ENCODE results near the gene PHF14.
A peak's percentile ranks its signal among the peaks of the same experiment; 100 is the strongest.

Gene PHF14

DNA sequence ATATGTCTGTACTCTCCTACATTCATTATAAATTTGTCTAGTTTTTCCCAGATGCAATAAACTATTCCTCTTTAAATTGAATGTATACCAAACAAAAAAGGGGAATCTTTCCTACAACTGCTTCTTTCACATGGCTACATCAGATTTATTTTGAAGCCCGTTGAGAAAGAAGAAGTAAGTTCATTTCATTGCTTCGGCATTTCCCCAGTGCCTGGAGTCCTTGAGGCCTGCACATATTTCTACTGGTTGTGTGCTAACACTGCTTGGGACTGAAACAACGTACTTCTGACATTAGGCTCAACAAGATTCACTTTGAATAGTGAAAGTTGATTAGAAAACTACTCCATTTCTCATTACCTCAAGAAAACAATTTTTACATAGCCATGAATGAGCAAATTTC is 201.7 kb downstream of the PHF14 start:
- no peak for DNase-seq

- DNase-seq = no peak
Measured at GRCh38 chr7:11175887-11176286, 202.2 kb downstream of the PHF14 start.

- no peak for DNase-seq
Measured at GRCh38 chr7:11176985-11177555, 203.4 kb downstream of the PHF14 start.

DNA sequence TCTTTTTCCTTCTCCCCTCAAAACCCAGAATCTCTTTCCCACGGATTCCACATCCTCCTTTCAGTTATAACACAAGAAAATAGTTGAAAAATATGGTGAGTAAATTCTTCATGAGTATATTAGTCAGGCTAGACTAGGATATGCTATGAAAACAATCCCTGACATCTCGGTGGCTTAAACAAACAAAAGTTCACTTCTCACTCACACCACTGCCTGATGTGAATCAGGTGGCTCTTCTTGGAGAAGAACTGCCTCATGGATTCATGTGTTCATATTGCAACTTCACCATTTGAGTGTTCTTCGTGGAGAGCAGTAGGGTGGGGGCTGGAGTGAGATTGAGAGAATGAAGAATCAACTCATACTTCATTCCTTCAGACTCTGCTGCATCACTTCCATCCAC is 204.1 kb downstream of the PHF14 start:
- no peak for DNase-seq

DNA sequence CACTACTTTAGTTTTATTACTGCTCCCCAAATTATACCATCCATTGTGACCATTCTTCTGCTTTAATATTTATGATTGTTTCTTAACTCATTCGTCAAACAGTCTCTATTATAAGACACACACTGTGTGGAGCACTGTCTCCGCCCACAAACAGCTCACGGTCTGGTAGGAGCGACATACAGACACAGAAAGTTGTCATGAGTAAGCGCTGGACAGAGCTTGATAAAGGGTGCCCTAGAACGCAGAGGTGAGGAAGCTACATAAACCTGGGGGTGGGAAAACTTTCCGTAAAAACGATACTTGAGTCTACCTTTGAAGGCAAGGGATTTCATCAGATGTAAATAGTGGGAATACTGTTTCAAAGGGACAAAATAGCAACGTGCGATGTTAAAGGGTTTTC is 207.9 kb downstream of the PHF14 start:
- no peak for DNase-seq

GRCh38 chr7:11182736-11183135 is 209.1 kb downstream of the PHF14 start:
- DNase-seq = no peak

GRCh38 chr7:11185179-11185815 is 211.6 kb downstream of the PHF14 start:
- DNase-seq = no peak

GRCh38 chr7:11188529-11189310 is 215.0 kb downstream of the PHF14 start:
- no peak for DNase-seq

DNA sequence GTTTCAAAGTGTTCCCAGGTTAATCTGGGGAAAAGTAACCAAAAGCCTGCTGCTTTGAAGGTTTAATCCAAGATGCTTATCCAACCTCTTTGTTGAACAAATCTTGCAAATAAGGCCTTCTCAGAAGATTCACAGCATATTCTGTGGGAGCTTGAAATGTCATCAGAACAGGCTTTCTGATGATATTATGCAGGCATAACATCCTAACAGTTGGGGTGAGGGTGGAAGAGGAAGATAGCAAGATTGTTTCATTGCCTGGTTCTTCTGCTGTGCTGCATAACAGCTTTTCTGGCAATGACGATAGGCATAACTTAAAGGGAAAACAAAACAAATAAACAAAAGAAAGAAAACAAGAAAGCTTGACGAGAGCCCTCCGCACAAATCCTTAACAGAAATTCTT is 217.4 kb downstream of the PHF14 start:
- no peak for DNase-seq

GRCh38 chr7:11191574-11192220 is 218.0 kb downstream of the PHF14 start:
- DNase-seq = no peak

DNA sequence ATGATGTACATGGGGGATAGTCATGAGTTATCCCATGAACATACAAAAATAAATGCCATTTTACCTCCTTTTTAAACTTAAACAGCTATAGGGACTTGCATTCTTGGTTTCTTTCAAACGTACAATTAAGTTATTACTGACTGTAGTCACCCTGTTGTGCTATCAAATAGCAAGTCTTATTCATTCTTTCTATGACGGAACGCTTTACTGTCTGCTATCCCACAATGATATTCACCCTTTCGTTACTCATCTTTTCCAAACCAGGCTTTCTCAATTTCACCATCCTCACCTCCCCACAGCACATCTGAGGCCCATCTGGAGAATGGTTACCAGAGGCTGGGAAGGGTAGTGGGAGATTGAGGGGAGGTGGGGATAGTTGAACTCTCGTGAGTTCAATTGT is 218.8 kb downstream of the PHF14 start:
- DNase-seq = no peak

GRCh38 chr7:11193131-11193867 is 219.6 kb downstream of the PHF14 start:
- peak; percentile 24 for DNase-seq

DNA sequence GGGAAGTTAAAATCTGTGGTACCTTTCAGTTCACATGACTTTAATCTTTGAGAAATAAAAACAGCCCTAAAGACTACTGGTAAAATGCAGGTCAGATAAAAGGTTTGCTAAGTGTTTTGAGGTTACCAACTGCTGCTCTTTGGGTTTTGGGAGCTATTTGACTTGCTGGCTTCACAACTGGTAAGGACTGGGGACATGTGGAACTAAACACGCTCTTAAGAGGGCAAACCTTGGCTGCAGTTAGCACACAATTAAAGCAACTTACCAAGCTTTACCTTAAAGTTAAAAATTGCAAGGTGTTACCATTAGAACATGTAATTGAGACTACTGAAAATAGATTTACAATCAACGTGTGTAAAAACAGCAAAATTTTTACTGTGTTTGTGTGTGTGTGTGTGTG is 220.2 kb downstream of the PHF14 start:
- no peak for DNase-seq

DNA sequence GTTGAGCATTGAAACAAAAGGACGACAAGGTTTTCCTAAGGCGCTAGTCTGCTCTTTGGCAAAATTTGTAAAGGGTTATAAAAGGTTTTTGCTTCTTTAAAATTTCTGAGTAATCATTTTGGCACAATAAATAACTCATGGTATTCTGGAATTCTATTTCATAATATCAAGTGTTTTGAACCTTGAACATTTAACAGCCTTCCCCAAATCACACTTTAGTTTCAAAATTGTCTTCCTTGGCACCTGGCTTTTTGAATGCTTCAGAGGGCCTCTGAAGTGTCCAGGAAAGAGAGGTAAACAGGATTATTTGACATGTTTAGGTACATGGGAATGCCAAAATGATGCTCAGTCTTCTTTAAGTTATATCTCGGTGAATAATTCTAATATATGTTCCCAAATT is 220.8 kb downstream of the PHF14 start:
- no peak for DNase-seq

- no peak for DNase-seq
Measured at GRCh38 chr7:11195502-11195901, 221.8 kb downstream of the PHF14 start.

DNA sequence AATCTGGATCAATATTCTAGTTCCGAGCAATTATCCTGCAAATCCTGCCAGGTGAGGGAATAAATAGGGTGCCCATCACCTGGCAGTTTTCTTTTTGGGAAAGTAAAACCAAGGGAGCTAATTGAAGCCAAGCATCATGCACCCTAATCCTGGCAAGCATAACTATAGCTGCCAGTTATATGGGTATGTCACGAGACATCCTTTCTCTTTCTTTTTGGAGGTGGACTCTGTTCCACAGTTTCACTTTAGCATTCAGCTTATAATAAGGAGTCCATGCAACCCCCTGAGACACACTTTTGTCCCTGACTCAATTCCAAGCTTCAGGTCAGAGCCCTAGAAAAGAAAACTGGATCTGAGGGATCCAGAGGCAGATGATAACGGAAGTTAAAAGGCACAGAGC is 222.5 kb downstream of the PHF14 start:
- DNase-seq = no peak

DNA sequence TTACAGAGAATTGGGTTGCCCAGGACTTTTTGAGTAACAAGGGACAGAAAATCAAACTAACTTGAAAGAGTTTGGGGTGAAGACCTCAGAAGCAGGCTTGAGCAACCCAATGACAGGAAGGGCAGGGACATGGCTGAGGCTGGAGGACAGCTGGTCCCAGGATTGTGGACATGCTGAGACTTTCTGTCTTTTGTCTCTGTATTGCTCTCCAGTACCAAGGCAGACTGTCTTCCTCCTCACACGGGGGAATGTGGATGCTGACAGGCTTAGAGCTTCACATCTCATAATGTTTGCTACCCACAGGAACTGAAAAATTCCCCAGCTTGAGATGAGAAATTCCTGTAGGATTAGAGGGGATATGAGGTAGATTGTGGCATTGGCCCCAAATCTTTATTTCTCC is 229.6 kb downstream of the PHF14 start:
- no peak for DNase-seq

DNA sequence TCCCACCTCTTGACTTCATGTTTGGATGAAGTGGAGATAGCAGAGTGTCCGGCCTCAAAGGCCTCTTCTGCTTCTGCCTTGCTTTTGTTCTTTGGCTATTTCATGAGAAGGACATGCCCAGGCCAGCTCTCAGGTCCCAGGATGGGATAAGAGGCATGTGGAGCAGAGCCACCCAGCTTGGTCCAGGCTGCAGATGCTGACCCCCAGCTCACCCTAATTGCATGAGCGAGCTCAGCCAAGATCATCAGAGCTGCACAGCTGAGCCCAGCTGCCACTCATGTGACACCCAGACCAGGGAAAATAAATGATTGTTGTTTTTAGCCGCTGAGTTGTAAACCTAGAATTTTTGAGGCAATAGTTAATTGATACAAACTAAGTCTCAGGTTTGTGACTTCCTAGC is 230.0 kb downstream of the PHF14 start:
- no peak for DNase-seq

GRCh38 chr7:11206177-11206899 is 232.7 kb downstream of the PHF14 start:
- DNase-seq = no peak

DNA sequence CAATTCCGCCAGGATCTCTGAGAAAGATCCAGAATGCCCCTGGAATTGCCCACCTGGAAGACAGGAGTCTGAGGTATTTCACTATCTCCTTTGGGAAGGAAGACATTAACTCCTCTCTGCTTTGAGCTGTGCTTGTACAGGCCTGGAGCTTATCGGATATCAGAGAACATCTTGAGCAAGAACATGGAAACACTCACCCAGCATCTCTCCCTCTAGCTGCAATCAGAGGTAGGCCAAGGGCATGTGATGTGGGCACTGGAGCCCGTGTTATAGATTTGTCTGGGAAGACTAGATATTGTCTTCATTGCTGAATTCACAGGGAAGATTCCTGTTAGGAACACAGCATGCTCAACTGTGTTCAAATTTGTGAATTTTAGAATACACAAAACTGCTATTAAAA is 233.9 kb downstream of the PHF14 start:
- no peak for DNase-seq

GRCh38 chr7:11208883-11209465 is 235.3 kb downstream of the PHF14 start:
- DNase-seq = no peak

- DNase-seq = no peak
Measured at GRCh38 chr7:11210374-11210773, 236.7 kb downstream of the PHF14 start.
